ENCODE data around the gene MED17. TPM values are rescaled to one million over a fixed set of nuclear protein-coding genes. Genes with fewer than 3 reads are reported as not detected.

Gene MED17
- total RNA-seq, 1 donor from 2014 or later: 16.0 TPM

DNA sequence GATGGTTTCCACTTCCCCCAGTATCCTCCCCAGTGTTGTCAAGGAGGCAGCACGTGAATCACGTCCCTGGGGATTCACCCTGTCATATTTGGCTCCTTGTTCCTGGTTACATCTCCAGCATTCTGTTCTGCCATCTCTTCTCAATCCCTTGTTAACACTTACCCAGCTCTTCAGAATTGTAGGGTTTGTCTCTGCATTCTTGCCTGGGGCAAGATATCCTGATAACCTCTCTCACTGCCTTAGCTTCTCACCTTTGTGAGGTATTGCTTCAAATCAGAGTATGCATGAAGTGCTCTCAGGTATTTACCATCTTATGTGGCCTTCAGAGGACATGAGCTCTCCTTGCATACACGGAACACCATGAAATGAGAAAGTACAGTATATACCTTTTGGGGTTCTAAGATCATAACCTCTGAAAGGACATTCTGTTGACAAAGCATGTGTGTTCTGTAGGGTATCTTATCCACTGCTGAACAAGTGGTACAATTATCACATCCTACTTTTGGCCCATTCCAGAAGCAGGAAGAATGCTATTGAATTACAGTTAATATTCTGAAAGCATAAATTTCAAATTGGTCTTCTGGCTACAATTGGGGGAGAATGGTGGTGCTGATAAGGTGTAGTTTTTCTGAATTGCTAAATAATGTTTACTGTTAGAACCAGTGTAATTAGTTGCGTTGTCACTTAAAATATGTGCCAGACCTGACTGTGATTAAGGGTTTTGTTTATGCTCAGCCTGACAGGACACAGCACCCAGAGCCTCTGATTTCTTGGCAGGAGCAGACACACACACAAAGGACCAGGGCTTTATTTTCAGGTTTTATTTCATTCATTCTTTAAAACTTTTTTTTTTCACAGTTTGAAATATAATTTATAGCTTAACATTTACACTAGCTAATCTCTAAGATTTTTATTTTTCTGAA, 33.6 kb downstream of the MED17 start:
- ATAC-seq: no peak

DNA sequence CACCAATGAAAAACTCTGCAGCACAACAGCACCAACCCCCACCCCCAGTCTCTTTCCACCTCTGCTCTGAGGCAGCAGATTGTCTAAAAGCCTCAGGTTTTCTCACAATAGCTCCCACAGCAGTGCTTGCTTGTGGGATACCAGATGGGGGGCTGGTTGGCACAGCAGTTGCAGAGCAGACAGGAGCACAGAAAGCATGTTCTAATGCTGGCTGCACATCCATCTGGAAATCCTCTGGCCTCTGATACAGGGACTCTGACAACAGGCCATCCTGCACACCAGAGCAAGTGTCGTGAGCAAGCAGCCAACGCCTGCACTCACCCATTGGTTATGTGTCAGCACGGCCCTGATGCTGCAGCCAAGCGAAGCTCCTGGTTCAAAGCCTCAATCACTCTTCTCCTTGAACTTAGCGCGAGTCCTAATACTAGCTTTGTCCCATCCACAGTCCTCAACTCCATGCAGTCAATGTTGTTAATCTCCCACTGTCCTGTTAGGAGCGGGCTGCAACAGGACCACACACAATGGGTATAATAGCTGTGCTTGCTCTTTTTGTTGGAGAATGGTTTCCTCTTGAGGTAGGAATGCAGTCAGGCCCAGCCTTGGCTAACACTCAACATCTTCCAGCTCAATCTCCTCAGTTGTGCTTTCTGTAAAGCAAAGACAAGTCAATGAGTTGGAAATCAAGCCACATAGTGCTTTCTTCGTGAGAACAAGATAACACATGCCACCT, 36.0 kb downstream of the MED17 start:
- peak; percentile 50 for ATAC-seq

DNA sequence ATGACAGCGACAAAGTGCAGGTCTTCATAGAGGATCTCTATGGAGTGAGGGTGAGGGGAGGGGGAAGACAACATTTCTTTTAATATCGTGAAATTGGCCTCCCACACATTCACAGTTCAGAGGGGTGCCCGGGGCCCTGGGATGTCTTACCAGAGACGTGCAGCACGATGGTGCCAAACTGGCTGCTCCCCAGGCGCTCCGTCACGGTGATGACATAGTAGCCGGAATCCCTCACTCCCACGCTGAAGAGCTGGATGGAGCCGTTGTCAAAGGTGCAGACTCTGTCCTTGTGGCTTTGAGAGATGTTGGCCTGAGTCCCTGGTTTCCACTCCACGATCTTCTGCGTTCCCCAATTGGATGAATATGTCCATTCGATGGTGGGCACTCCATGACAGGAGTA, 36.8 kb downstream of the MED17 start:
- ATAC-seq: no peak

DNA sequence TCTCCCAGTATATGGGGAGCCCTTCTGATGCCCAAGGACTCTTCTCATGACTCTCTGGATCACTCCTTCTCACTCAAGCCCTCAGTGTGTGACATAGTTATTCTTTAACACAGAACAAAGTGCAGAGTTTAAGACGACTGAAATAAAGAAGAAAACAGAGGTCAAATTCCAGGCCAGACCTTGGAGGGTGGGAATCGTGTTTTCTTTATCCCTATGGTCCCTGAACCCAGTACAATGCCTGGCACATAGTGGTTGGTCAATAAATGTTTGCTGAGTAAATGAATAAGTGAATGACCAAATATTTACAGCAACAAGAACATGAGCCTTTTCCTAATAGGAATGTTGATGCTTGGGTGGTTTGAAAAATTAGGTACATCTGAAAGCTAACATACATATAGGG, 37.5 kb downstream of the MED17 start:
- no peak for ATAC-seq

DNA sequence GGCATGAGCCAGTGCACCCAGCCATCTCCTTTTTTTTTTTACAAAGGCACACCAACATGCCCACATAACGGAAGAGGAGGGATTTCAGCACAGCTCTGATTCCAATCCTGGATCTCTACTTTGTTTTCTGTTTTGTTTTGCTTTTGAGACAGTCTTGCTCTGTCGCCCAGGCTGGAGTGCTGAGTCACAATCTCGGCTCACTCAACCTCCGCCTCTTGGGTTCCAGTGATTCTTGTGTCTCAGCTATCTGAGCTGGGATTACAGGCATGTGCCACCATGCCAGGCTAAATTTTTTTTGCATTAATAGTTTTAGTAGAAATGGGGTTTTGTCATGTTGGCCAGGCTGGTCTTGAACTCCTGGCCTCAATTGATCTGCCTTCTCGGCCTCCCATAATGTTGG, 38.3 kb downstream of the MED17 start:
- ATAC-seq: no peak

DNA sequence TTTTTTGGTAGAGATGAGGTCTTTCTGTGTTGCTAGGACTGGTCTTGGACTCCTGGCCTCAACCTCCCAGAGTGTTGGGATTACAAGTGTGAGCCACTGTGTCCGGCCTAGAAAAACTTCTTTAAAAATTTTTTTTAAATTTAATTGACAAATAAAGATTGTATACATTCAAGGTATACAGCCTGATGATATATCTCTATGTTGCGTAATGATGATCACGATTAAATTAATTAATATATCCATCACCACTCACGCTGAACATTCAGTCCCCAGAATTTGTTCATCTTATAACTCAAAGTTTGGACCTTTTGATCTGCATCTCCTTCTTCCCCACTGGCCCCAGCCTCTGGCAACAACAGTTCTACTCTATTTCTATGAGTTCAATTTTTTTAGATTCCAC, 39.1 kb downstream of the MED17 start:
- no peak for ATAC-seq

DNA sequence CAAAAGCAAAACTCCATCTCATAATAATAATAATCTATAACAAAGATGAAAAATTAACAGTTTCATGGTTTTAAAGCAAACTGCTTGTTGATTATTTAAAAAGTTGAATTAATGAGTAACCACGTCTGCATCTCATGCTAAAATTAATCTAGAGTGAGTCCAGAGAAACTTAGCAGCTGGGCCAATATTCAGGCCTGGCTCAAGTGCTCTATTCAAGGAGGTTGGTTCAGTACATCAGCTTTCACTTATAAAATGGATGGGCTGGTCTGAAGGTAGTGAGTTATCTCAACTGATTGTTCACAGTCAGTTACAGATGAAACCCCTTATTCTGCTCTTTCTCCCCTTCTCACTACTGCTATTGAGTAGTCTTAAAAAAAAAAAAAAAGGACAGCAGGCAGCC, 43.3 kb downstream of the MED17 start:
- ATAC-seq: no peak

DNA sequence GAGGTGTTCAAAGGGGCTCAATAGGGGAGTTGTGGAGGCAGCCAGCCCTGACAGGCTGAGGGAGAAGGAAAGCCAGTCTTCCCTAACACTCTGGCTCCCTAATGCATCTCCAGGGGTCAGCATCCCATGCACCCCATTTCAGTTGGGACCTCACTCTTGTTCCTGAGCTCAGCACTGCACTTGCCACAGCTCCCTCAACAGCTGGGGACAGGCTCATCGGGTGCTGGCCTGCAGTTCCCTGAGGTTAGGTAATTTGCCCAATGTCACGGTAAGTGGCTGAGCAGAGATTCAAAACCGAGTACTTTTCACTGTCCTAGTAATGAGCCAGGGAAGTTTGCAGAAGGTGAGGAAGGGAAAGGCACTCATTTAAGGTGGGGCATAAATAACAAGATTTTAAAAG, 45.5 kb downstream of the MED17 start:
- ATAC-seq: no peak

DNA sequence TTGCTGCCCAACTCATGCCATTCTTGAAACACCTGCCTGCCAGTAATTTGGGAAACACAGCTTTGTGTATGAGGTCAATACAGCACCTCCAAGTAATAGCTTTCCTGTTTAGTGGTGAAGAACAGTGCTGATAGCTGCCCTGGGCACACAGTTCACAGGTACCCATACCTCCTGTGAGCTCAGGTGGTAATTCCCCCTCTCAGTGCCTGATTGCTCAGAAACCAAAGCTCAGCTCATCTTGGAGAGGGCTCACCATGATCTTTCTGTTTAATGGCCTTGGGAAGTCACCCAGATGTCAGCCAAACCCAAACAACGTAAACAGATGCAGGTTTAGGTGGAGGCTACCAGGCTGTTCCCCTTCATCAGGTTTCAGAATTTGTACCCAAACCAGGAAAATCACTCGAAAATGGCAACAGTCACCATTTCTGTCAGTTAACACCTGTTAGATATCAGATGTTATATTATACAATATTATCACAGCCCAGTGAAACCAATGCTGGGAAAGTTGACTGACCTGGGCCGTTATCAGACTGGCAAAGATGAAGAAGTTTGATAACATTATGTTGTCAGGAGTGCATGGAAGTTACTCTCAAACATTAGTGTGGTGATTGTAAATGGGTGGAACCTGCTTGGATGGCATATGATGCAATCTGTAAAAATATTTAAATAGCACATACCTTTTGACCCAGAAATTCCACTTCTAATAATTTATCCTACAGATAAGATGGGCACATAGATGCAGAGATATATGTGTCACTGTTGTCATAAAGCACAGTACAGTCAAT, 47.5 kb downstream of the MED17 start:
- ATAC-seq: no peak

DNA sequence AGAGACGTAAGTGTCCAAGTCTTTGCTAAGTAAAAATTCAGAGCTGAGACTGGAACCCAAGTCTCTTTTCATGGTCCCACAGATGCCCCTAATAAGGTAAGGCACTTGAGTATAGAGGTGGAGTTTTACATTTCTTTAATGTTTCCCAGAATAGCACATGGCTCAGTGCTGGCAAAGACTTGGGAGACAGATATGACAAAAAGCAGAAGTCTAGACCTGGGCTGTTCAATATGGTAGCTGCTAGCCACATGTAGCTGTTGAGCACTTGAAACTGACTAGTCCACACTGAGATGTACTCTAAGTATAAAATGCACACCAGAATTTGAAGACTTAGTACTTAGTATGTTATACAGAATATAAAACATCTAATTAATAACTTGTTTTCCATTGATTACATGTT, 48.7 kb downstream of the MED17 start:
- ATAC-seq: no peak

DNA sequence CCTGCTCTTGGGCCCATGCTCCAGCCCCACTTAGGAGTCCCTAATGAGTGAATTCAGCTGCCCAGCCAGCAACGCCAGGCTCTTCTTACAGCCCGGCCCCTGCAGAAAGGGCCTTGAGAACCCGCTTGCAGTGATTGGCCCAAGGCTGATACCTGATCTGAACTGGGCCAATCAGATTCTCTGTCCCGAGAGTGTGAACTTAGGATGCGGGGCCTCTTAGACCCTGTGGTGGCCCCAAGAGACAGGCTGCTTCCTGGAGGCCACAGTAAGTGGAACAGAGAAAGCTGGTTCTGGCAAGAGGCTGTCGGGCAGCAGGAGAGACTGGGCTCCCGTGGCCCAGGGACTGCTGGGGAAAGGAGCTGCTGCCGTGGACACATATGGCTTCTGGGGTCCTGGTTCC, 54.9 kb downstream of the MED17 start:
- no peak for ATAC-seq

DNA sequence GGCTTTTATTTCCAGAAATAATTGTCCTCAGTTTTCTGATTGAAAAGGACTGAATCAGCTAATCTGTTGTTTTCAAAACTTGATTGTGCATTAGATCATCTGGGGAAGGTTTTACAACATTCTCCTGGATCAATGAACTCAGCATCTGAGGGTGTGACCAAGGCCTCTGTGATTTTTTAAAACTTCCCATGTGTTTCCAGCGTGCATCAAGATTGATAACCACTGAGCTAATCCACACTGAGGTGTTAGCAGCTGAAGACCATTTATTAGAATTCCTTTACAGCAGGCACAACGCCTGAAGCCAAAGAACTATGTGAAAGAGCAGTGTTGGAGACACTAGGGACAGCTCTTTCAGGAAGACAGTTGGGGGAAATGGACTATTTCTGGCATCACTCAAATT, 56.1 kb downstream of the MED17 start:
- ATAC-seq: no peak

DNA sequence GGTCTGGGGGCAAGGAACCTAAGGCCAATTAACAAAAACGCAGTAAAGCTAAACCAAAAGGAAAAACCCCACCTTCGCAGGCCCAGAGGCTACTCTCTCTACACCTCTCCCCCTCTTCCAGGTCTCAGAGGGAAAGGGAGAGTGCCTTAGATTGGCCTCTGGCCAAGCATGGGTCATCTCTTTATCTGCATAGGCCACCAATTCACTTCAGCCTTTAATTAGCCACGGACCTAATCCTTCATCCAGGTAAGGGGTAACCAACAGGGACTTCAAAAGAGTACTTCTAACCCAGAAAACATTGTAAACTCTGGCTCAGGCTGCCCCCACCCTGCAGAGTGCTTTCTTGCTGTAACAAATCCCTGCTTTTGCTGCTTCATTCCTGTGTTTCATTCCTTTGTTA, 56.9 kb downstream of the MED17 start:
- no peak for ATAC-seq

DNA sequence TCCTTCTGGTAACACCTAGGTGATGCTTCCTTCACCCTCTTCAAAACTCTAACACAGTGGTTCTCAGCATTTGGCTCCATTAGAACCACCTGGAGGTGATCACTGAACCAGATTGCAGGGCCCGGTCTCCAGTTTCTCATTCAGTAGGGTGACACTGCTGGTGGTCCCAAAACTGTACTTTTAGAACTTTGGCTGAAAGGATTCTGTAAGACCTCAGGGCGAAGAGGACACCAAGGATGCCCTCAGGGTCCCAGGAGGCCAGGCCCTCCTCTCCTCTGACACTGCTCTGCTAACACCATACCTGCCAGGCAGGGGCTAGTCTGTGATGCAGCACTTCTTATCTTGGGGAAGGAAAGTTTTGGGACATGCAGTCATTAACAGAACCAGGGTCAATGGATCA, 57.4 kb downstream of the MED17 start:
- ATAC-seq: no peak

DNA sequence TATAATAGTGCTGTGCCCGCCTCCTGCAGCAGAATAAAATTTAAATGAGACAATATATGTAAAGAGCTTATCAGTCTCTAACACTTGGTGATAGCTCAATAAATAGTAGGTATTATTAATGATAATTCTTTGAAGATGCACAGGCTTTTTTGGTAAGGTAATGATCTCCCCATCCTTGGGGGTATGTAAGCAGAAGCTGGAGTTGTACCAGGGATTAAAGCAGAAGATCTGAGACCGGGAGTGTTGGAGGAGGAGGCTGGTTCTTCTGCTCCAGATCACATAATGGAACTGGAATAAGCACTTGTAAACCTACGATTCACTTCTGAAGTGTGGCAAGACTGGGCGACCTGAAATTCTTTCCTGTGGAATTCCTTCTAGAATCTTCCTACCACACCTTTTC, 58.0 kb downstream of the MED17 start:
- ATAC-seq: no peak

DNA sequence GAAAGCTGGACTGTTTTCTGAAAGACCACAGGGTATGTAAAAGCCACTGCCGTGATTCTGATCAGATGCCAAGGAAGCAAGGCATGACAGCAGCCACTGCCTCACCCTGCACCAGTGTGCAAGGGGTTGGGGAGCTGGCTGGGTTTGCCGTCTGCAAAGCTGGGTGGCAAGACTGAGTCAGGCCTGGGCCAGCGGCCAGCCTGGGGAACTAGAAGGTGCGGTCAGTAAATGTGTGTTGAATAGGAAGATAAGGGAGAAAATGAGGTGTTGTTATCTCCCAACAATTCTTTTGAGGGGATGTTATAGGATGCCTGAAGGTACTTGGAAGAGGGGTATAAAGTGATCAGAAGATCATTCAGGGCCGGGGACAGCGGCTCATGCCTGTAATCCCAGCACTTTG, 58.4 kb downstream of the MED17 start:
- ATAC-seq: peak; percentile 95

DNA sequence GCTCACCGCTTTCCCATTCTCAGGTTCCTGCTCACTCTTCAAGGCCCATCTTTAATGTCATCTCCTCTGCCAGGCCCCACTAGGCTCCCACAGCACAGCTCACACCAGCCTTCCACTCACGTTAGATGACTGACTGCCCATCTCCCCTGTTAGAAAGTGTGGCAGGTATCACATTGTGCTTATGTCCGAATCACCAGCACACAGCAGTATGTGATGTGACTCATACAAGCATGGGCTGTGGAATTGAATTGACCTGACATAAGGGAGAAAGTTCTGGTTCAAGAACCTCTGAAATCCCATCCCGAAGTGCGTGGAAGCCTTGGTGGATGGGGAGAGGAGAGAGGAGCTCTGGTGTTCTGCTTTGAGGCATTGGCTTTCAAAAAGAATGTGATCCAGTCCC, 59.8 kb downstream of the MED17 start:
- ATAC-seq: no peak

DNA sequence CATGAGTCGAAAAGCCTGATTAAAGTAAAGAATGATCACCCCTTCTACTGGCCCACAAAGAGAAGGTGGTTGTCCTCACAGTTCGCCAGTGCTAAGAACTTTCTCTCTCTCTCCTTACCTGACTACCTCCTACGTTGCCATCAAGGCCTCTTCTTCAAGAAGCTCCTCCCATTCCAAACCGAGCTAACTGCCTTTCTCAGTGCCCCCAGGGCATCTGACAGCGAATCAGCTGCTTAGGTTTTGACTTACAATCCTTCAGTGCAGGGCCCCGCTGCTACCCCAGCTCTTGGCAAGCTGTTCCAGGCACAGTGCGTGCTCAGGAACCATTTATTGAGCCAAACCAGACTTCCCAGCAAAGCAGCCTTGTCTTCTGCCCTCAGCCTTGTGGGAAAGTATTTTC, 60.5 kb downstream of the MED17 start:
- no peak for ATAC-seq

DNA sequence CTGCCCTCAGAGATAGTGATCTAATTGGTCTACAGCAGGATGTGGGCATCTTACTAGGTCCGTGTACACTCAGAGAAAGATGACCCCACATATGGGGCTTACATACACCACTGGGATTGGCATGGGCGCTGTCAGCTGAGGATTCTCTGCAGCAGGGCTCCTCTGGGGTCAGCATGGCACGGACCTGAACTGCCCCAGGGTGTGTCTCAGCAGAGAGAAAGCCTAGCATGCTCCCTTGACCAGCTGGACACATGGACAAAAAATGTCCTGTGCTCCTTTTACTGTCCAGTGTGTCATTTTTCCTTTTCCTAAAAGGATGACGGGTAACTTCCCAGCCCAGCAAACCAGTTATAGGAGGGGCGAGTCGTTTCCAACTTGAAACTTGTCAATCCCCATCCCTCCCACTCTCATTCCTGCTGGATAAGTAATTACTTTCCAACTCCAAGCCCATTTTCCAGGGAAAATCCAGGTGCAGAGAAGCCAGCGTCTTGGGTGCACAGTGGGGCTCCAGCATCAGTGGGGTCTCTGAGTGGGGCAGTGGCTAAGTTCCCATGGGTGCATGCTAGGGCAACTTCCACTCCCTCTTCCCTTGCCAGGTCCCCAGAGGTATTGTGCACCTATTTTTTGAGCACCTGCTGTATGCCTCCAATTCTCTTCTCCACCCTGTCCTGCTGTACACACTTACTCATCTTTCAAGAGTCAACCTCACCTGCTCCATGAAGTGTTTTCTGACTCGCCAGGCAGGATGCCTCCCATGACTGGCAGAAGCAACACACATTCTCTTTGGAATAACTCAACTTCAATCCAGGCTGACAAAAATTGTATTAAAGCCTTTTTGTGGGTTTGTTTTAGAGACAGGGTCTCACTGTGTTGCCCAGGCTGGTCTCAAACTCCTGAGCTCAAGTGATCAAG, 61.4 kb downstream of the MED17 start:
- ATAC-seq: no peak

DNA sequence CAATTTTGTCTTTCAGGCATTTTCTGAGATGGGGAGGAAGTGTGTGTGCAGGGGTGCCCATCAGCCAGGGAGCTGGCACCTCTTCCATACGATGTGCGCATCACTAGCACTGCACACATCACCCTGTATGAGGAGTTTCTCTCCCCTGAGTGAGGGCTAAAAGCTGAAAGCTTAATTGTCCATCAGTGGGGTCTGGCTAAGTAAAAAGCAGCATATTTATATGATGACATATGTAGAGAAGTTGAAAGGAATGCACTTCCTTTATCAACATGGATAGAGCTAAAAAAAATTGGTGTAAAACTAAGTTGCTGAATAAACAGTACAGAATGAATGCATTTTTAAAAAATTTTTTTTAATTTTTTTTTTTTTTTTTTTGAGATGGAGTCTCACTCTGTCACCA, 62.3 kb downstream of the MED17 start:
- ATAC-seq: no peak

DNA sequence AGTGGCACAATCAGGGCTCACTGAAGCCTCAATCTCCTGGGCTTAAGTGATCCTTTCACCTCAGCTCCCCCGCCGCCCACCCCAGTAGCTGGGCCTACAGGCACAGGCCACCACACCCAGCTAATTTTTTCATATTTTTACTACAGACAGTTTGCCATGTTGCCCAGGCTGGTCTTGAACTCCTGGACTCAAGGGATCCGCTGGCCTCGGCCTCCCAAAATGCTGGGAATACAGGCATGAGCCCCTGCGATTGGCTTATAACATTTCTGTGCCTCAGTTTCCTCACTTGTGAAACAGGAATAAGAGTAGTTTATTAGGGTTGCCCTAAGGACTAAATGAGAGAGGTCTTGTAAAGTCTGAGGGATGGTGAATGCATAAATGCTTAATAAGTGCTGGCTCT, 65.1 kb downstream of the MED17 start:
- no peak for ATAC-seq
